ENCODE results near the gene GIPC3.

DNA sequence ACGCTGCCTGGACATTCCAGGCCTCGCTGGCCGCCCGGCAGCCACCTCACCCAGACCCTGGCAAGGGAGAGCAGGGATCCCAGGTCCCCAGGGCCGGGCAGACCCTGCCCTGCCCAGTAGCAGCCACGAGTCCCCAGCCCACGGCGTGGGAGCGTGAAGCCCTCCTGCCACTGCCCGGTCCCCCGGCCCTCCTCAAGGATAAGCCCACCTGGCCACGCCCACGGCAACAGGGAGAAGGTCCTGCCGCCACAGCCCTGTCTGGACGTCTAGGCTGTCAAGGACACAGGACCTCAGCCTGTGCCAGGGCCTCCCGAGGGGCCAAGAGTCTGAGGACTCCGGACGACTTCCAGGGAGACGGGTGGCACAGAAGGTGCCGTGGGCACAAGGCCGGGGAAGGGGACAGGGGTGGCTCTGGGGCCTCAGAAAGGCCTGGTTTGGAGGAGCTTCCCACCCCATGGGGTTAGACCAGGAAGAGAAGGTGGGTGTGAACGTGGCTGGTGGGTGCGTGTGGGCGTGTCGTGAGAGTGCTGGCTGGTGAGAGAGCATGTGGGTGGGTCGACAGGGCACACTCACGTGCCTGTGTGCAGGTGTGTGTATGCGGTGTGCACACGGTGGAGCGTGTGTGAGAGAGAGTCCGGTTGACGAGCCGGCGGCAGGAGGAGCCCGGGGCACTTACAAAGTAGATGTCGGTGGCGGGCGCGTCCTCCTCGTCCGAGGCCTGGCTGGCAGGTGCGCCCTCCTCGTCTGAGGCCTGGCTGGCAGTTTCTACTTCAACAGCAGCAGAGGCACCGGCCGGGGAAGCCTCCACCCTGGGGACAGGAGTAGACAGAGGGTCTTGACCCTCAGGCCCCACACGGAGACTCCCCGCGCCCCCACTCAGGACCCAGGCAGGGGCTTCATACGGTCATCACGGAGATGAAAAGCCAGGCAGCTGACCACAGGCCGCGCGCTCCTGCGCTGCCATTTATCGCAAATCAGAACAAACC, 53.2 kb downstream of the GIPC3 start:
- TF ChIP-seq POLR2A (IDR thresholded peaks at IDR 0.05; ENCODE audit: low read depth, low read length) (no peak), POLR2AphosphoS5 (IDR thresholded peaks at IDR 0.05; ENCODE audit: low read depth, low read length) (no peak), TAF1 (IDR thresholded peaks at IDR 0.05; ENCODE audit: low read depth, low read length) (no peak), SPI1 (IDR thresholded peaks at IDR 0.05; ENCODE audit: low read depth, low read length) (no peak), POU2F2 (IDR thresholded peaks at IDR 0.05; ENCODE audit: low read depth, low read length) (no peak), PAX5 (IDR thresholded peaks at IDR 0.05; ENCODE audit: insufficient read depth, low read length, severe bottlenecking) (no peak)
